ENCODE measurements around the gene OR52E8.

Gene OR52E8

DNA sequence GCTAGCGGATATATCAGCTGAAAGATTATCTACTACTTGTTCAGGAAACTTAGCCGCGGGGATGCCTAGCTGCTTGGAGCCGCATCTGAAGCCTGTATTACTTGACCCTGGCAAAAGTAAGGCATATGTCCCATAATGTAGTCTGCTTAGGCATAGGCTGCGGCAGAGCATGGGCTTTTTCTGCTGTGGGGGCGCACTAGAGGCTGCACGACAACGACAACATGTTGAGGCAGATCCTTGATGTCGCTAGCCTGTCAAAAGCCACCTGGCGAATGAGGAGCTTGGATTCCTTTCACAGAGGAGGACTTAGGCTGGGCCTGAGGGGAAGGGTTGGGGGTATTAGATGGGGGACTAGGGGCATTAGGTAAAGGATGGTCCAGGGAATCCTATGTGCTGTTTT is 49.9 kb downstream of the OR52E8 start:
- no peak for DNase-seq (ENCODE audit: low read depth)

All from HS-5 (cell line).